Endothelial cell of umbilical vein (primary cell): Measurements from ENCODE around the gene COLGALT1. TPM values are rescaled to one million over a fixed set of nuclear protein-coding genes. Genes with fewer than 3 reads are reported as not detected.

Source experiments
- BruUV-seq: library from RNA; stranded (reverse); fragments of 400-500 nt; replicated peaks from 2 replicates; lab custom pipeline; 2021; lab: Mats Ljungman, UMichigan
- CTCF ChIA-PET: fragments of 300-600, 350-600 bp; sonication (Branson Sonifier 250); formaldehyde crosslinking; loops from one replicate; lab custom pipeline; 2021; ENCODE audit warnings: antibody characterized with exemption, inconsistent platforms; lab: Charles Lee
- POLR2A ChIA-PET: fragments of 300-600, 350-600 bp; sonication (Branson Sonifier 250); formaldehyde crosslinking; loops from one replicate; lab custom pipeline; 2021; ENCODE audit warnings: antibody characterized with exemption, inconsistent platforms; lab: Charles Lee
- DNase-seq: peaks from one replicate; pipeline ENCODE4 v3.0.0-alpha.2; 2011; ENCODE audit warnings: low read depth, low spot score
- FAIRE-seq: peaks from 2 replicates; lab custom pipeline; 2011; peaks lifted over from hg19 to GRCh38; lab: Jason Lieb, UNC
- H2AFZ ChIP-seq: 2 replicates; pipeline ENCODE4 v1.6.0; 2012; ENCODE audit warnings: low read depth, low read length, control low read depth, inconsistent platforms
- H3K27ac ChIP-seq: 2 replicates; pipeline ENCODE4 v1.5.1; 2011; ENCODE audit warnings: low read depth, mild to moderate bottlenecking, control low read depth, low read length, moderate library complexity; ENCODE audit not compliant: insufficient read depth
- H3K27me3 ChIP-seq, 2 experiments: 2 replicates each; pipeline versions ENCODE4 v1.6.0 to v1.6.1; 2011; ENCODE audit warnings: low read length in 2 of 2, mixed read lengths in 1 of 2; ENCODE audit not compliant: control insufficient read depth in 2 of 2, insufficient read depth in 2 of 2
- H3K36me3 ChIP-seq, 2 experiments: 2 replicates in 1 of 2; 3 replicates in 1 of 2; pipeline ENCODE4 v1.5.1; 2011; ENCODE audit warnings: low read length in 2 of 2, mild to moderate bottlenecking in 1 of 2, moderate library complexity in 1 of 2; ENCODE audit not compliant: control insufficient read depth in 2 of 2, insufficient read depth in 2 of 2; ENCODE audit errors: extremely low read depth in 1 of 2
- H3K4me1 ChIP-seq: 3 replicates; pipeline ENCODE4 v1.5.1; 2011; ENCODE audit warnings: mild to moderate bottlenecking, low read length; ENCODE audit not compliant: control insufficient read depth, insufficient read depth; ENCODE audit errors: extremely low read depth
- H3K4me2 ChIP-seq: 2 replicates; pipeline ENCODE4 v1.6.1; 2011; ENCODE audit warnings: low read length, control low read depth, mixed read lengths; ENCODE audit not compliant: insufficient read depth
- H3K4me3 ChIP-seq, 3 experiments: fragments of 200-600 bp in 1 of 3; sonication (generic), shearing (Covaris generic) in 1 of 3; replicated peaks in 1 of 3; 2 replicates each; pipeline ENCODE4 v1.5.1; 2011 to 2016; ENCODE audit warnings: control low read depth in 3 of 3, low read length in 3 of 3, mild to moderate bottlenecking in 2 of 3, inconsistent platforms in 1 of 3, low read depth in 1 of 3, moderate library complexity in 1 of 3; ENCODE audit not compliant: insufficient read depth in 1 of 3
- H3K79me2 ChIP-seq: 2 replicates; pipeline ENCODE4 v1.6.0; 2012; ENCODE audit warnings: low read length, inconsistent platforms; ENCODE audit not compliant: control insufficient read depth, insufficient read depth
- H3K9ac ChIP-seq: replicated peaks from 2 replicates; pipeline ENCODE3; 2011; ENCODE audit warnings: low read length, control low read depth; ENCODE audit not compliant: insufficient read depth; ENCODE audit errors: extremely low read depth
- H3K9me1 ChIP-seq: replicated peaks from 3 replicates; pipeline ENCODE4 v1.6.0; 2011; ENCODE audit warnings: mild to moderate bottlenecking, low read length; ENCODE audit not compliant: control insufficient read depth, insufficient read depth; ENCODE audit errors: extremely low read depth
- H3K9me3 ChIP-seq: replicated peaks from 2 replicates; pipeline ENCODE4 v1.5.1; 2012; ENCODE audit warnings: low read length, inconsistent platforms; ENCODE audit not compliant: control insufficient read depth, insufficient read depth
- H4K20me1 ChIP-seq: replicated peaks from 2 replicates; pipeline ENCODE3; 2011; ENCODE audit warnings: mild to moderate bottlenecking, low read length; ENCODE audit not compliant: control insufficient read depth, insufficient read depth; ENCODE audit errors: extremely low read depth
- EZH2 ChIP-seq: IDR thresholded peaks from 2 replicates; pipeline ENCODE4 v1.6.1; 2012; ENCODE audit warnings: borderline replicate concordance, low read depth, mild to moderate bottlenecking, moderate library complexity, low read length, inconsistent platforms; ENCODE audit not compliant: severe bottlenecking
- FOS ChIP-seq: IDR thresholded peaks from 2 replicates; pipeline ENCODE4 v1.6.1; 2011; ENCODE audit warnings: mild to moderate bottlenecking, low read length, moderate library complexity, borderline replicate concordance; ENCODE audit not compliant: insufficient read depth
- GATA2 ChIP-seq: IDR thresholded peaks from 2 replicates; pipeline ENCODE4 v1.7.0; 2011; ENCODE audit warnings: low read depth, mild to moderate bottlenecking, moderate library complexity, mixed read lengths, low read length; ENCODE audit not compliant: insufficient read length, insufficient read depth
- JUN ChIP-seq: IDR thresholded peaks from 2 replicates; pipeline ENCODE4 v1.6.1; 2011; ENCODE audit warnings: borderline replicate concordance, low read depth; ENCODE audit not compliant: insufficient read length, insufficient read depth
- MAX ChIP-seq: IDR thresholded peaks from 2 replicates; pipeline ENCODE4 v1.6.1; 2011; ENCODE audit not compliant: insufficient read depth, insufficient read length
- MYC ChIP-seq: IDR thresholded peaks from one replicate; pipeline ENCODE4 v1.6.1; 2011; ENCODE audit warnings: mild to moderate bottlenecking, low read depth, low read length
- POLR2A ChIP-seq: IDR thresholded peaks from 2 replicates; pipeline ENCODE4 v1.6.1; 2012; ENCODE audit warnings: low read depth, mild to moderate bottlenecking, control low read depth, low read length
- POLR2AphosphoS5 ChIP-seq: IDR thresholded peaks from 2 replicates; pipeline ENCODE4 v1.6.1; 2012; ENCODE audit warnings: low read depth, mild to moderate bottlenecking, control low read depth, low read length, moderate library complexity; ENCODE audit not compliant: insufficient read depth
- dilution Hi-C: fragments of 300-500 bp; cut with MboI; formaldehyde crosslinking; loops from one replicate; pipeline ENCODE4 v1.15.0; 2019; ENCODE audit warnings: low sequenced_read_pairs; ENCODE audit not compliant: extremely low pct_ligation_motif_present
- intact Hi-C: fragments of 100-400 bp; cut with micrococcal nuclease; formaldehyde crosslinking; loops from one replicate; pipeline ENCODE4 v1.10.0; 2022
- polyA plus RNA-seq, 4 experiments: library from polyadenylated mRNA; depleted of rRNA in 3 of 4; stranded (reverse) in 3 of 4; unstranded in 1 of 4; fragments of >200 nt; gene quantifications; 2 replicates each; pipeline versions ENCODE4 v1.2.1 to v1.2.3, GENCODE V29; 2011 to 2012; ENCODE audit warnings: missing spikeins in 1 of 4
- total RNA-seq: library from RNA; stranded (reverse); gene quantifications from 2 replicates; pipeline ENCODE4 v1.2.3, GENCODE V29; 2021
- TF ChIP-seq, protein P1 (sequence below), 2 donors: IDR thresholded peaks; 1 replicate in 1 of 2; 2 replicates in 1 of 2; pipeline ENCODE4 v1.5.1; 2011; ENCODE audit warnings: low read length in 2 of 2, mild to moderate bottlenecking in 2 of 2, moderate library complexity in 2 of 2, control low read depth in 1 of 2, inconsistent platforms in 1 of 2, low read depth in 1 of 2; ENCODE audit not compliant: insufficient read depth in 1 of 2; ENCODE audit errors: extremely low read depth in 1 of 2

Gene COLGALT1
- total and polyA plus RNA-seq, 2 donors (not counting 3 experiments of a cell fraction or from before 2014, with no cell fraction given), result 263 to 355 TPM

- FAIRE-seq (peak; percentile 87), DNase-seq (peak; percentile 93)
- H3K4me1 ChIP-seq, result peaks cover 7% of the 10 kb centered on the region
- no peaks in the 10 kb centered on the region for H4K20me1 ChIP-seq
- H3K9ac ChIP-seq, result no peak overlapping the region
- ChIA-PET POLR2A (no interaction called here), CTCF (interaction anchor here (0.6 to 2.2 kb wide), 9 partner anchors 10 to 227 kb away, joined by 3 to 25 read pairs (median 6); no protein-coding TSS in a partner anchor)
- no TSS peak for BruUV-seq
- peak overlapping the region; percentile 74 for H2AFZ ChIP-seq
- dilution Hi-C loops (no loop called here), intact Hi-C loops (loop anchor here (1.0 kb wide), 2 partner anchors 14 to 35 kb away; no protein-coding TSS in a partner anchor)
- no peaks in the 10 kb centered on the region for H3K79me2 ChIP-seq
- peak overlapping the region; percentile 63 for H3K4me2 ChIP-seq
- no peak for TF ChIP-seq EZH2
- TF ChIP-seq POLR2AphosphoS5, result no peak
- peak; percentile 34 for TF ChIP-seq MAX
- TF ChIP-seq FOS, result no peak
- no peak for TF ChIP-seq MYC
- TF ChIP-seq POLR2A, result no peak
- TF ChIP-seq JUN, result no peak
- TF ChIP-seq GATA2, result no peak
- TF ChIP-seq, protein P1, sequence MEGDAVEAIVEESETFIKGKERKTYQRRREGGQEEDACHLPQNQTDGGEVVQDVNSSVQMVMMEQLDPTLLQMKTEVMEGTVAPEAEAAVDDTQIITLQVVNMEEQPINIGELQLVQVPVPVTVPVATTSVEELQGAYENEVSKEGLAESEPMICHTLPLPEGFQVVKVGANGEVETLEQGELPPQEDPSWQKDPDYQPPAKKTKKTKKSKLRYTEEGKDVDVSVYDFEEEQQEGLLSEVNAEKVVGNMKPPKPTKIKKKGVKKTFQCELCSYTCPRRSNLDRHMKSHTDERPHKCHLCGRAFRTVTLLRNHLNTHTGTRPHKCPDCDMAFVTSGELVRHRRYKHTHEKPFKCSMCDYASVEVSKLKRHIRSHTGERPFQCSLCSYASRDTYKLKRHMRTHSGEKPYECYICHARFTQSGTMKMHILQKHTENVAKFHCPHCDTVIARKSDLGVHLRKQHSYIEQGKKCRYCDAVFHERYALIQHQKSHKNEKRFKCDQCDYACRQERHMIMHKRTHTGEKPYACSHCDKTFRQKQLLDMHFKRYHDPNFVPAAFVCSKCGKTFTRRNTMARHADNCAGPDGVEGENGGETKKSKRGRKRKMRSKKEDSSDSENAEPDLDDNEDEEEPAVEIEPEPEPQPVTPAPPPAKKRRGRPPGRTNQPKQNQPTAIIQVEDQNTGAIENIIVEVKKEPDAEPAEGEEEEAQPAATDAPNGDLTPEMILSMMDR (IDR thresholded peaks at IDR 0.05; ENCODE audit: extremely low read depth in 1 of 2, insufficient read depth in 1 of 2, low read depth in 1 of 2, low read length in 2 of 2), result peak in 1 of 2 donors; percentile 67
- peak overlapping the region in 2 of 3 experiments; percentile 6 to 38 for H3K4me3 ChIP-seq
- no peak overlapping the region for H3K27ac ChIP-seq
- H3K9me1 ChIP-seq, result no peaks in the 10 kb centered on the region
- no peaks in the 10 kb centered on the region for H3K9me3 ChIP-seq
- no peaks in the 10 kb centered on the region for H3K27me3 ChIP-seq
- H3K36me3 ChIP-seq, result no peaks in the 10 kb centered on the region
Measured at GRCh38 chr19:17539238-17540117, 16.0 kb upstream of the COLGALT1 start.
